ENCODE measurements around the gene EMX1. TPM values are rescaled to one million over a fixed set of nuclear protein-coding genes. Genes with fewer than 3 reads are reported as not detected.

The EMX1 gene
- total and polyA plus RNA-seq, 2 of the 13 experiments (the other 11 are each of a cell fraction or from before 2014, with no cell fraction given), result 0.62 to 4.9 TPM

DNA sequence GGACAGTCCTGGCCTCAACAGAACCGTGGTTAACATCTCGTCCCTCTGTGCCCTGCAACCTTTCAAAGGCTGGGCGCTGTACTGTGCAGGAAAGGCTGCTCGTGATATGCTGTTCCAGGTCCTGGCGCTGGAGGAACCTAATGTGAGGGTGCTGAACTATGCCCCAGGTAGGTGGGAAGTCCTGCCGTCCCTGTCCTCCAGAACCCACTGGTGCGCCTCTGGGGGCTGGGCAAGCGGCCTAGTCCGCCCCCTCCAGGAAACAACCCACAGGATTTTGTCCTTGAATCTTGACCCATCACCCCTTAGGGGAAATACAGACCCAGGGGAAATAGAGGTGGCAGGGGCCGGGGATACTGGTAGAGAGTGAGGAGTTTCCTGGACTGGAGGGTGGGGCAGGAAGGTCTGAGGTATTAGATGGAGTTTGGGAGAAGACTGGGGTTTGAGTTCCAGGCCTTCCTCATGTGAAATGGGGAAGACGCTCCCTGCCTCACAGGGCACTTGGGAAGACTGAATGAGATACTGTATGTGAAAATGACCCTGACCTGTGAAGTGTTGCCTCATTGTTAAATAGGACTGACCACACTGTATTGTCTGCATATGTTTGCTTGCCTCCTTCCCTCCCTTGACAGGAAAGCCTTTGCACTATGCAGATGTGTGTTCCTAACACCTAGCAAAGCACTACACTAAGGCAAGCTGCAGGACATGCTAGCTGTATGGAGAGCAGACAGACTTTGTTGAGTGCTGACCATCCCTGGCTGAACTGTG is 28.7 kb upstream of the EMX1 start (continued):
- TF ChIP-seq ZNF790 (CRISPR knock-in tag; IDR thresholded peaks at IDR 0.05; ENCODE audit: borderline replicate concordance) (no peak), SP5 (CRISPR knock-in tag; IDR thresholded peaks at IDR 0.05; ENCODE audit: borderline replicate concordance, low read depth) (peak; percentile 31; the same call in 1 of the 2 replicates), RBM39 (IDR thresholded peaks at IDR 0.05; ENCODE audit: low read depth, low read length, poor library complexity, severe bottlenecking) (no peak), ZNF282 (IDR thresholded peaks at IDR 0.05; ENCODE audit: partially characterized antibody) (no peak), KLF6 (CRISPR knock-in tag; IDR thresholded peaks at IDR 0.05) (no peak), ATF1 (CRISPR knock-in tag; IDR thresholded peaks at IDR 0.05) (no peak), KLF15 (CRISPR knock-in tag; IDR thresholded peaks at IDR 0.05; ENCODE audit: borderline replicate concordance) (no peak), ZNF605 (CRISPR knock-in tag; IDR thresholded peaks at IDR 0.05) (peak; percentile 72; the same call in 1 of the 2 replicates), TEAD3 (CRISPR knock-in tag; optimal IDR thresholded peaks at IDR 0.05; ENCODE audit: borderline replicate concordance) (peak; percentile 60), CBX2 (IDR thresholded peaks at IDR 0.05; ENCODE audit: low read depth, low read length) (no peak), CBX2 (CRISPR knock-in tag; IDR thresholded peaks at IDR 0.05; ENCODE audit: low read depth) (no peak; the same call in 1 of the 2 replicates), PLRG1 (conservative IDR thresholded peaks at IDR 0.05) (no peak), HDAC6 (IDR thresholded peaks at IDR 0.05; ENCODE audit: low read depth, low read length) (no peak), TAF1 (CRISPR knock-in tag; IDR thresholded peaks at IDR 0.05) (no peak), SMYD3 (CRISPR knock-in tag; IDR thresholded peaks at IDR 0.05) (no peak), ZNF772 (CRISPR knock-in tag; IDR thresholded peaks at IDR 0.05) (no peak), SKI (IDR thresholded peaks at IDR 0.05; ENCODE audit: partially characterized antibody) (peak; percentile 63), ZNF670 (CRISPR knock-in tag; IDR thresholded peaks at IDR 0.05; ENCODE audit: borderline replicate concordance) (no peak), HOXA7 (CRISPR knock-in tag; IDR thresholded peaks at IDR 0.05) (no peak), ZNF775 (CRISPR knock-in tag; IDR thresholded peaks at IDR 0.05; ENCODE audit: borderline replicate concordance) (no peak)
- TF ChIP-seq, protein P1, sequence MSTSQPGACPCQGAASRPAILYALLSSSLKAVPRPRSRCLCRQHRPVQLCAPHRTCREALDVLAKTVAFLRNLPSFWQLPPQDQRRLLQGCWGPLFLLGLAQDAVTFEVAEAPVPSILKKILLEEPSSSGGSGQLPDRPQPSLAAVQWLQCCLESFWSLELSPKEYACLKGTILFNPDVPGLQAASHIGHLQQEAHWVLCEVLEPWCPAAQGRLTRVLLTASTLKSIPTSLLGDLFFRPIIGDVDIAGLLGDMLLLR (CRISPR knock-in tag; IDR thresholded peaks at IDR 0.05), result no peak
- TF ChIP-seq, protein P2, sequence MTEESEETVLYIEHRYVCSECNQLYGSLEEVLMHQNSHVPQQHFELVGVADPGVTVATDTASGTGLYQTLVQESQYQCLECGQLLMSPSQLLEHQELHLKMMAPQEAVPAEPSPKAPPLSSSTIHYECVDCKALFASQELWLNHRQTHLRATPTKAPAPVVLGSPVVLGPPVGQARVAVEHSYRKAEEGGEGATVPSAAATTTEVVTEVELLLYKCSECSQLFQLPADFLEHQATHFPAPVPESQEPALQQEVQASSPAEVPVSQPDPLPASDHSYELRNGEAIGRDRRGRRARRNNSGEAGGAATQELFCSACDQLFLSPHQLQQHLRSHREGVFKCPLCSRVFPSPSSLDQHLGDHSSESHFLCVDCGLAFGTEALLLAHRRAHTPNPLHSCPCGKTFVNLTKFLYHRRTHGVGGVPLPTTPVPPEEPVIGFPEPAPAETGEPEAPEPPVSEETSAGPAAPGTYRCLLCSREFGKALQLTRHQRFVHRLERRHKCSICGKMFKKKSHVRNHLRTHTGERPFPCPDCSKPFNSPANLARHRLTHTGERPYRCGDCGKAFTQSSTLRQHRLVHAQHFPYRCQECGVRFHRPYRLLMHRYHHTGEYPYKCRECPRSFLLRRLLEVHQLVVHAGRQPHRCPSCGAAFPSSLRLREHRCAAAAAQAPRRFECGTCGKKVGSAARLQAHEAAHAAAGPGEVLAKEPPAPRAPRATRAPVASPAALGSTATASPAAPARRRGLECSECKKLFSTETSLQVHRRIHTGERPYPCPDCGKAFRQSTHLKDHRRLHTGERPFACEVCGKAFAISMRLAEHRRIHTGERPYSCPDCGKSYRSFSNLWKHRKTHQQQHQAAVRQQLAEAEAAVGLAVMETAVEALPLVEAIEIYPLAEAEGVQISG (CRISPR knock-in tag; IDR thresholded peaks at IDR 0.05), result peak; percentile 53
- TF ChIP-seq, protein P3, sequence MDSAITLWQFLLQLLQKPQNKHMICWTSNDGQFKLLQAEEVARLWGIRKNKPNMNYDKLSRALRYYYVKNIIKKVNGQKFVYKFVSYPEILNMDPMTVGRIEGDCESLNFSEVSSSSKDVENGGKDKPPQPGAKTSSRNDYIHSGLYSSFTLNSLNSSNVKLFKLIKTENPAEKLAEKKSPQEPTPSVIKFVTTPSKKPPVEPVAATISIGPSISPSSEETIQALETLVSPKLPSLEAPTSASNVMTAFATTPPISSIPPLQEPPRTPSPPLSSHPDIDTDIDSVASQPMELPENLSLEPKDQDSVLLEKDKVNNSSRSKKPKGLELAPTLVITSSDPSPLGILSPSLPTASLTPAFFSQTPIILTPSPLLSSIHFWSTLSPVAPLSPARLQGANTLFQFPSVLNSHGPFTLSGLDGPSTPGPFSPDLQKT (CRISPR knock-in tag; IDR thresholded peaks at IDR 0.05; ENCODE audit: borderline replicate concordance), result no peak
- TF ChIP-seq, protein P4, sequence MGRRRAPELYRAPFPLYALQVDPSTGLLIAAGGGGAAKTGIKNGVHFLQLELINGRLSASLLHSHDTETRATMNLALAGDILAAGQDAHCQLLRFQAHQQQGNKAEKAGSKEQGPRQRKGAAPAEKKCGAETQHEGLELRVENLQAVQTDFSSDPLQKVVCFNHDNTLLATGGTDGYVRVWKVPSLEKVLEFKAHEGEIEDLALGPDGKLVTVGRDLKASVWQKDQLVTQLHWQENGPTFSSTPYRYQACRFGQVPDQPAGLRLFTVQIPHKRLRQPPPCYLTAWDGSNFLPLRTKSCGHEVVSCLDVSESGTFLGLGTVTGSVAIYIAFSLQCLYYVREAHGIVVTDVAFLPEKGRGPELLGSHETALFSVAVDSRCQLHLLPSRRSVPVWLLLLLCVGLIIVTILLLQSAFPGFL (CRISPR knock-in tag; IDR thresholded peaks at IDR 0.05), result no peak

Measured in HepG2 (cell line).